Uterus (tissue), 2 donors: ENCODE measurements around the gene NAB2.

Experiments
- CTCF ChIP-seq, 4 experiments: fragments of 200-600 bp in 2 of 4; fragments of 450-650 bp in 2 of 4; sonication (generic) in 2 of 4; IDR thresholded peaks; one replicate each; pipeline ENCODE4 v1.5.1; 2016 to 2019; ENCODE audit warnings: antibody characterized with exemption in 4 of 4, mild to moderate bottlenecking in 2 of 4, moderate library complexity in 1 of 4
- POLR2A ChIP-seq, 2 donors: fragments of 450-650 bp; IDR thresholded peaks; one replicate each; pipeline ENCODE4 v1.6.1; 2016; ENCODE audit warnings: antibody characterized with exemption in 2 of 2, mild to moderate bottlenecking in 1 of 2, moderate library complexity in 1 of 2

- TF ChIP-seq CTCF (IDR thresholded peaks at IDR 0.05) (no peak), POLR2A (IDR thresholded peaks at IDR 0.05) (no peak)
Measured at GRCh38 chr12:57096748-57097553, 8.0 kb downstream of the NAB2 start.
